Measurements from ENCODE around the gene NUFIP2.

DNA sequence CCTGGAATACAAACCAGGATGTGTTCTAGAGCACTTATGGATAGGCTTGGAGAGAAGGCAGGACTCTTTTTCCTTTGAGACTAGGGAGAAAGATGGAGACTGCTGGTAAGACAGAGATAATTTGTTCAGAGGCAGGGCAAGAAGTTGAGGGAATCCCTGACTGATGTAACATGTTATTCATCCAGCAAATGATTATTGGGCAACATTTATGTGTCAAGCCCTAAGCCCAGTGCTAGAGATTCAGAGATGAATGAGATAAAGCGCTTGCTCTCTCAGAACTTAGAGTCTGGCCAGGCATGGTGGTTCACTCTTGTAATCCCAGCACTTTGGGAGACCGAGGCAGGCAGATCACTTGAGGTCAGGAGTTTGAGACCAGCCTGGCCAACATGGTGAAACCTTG, 47.8 kb upstream of the NUFIP2 start:
- TF ChIP-seq CEBPB (IDR thresholded peaks at IDR 0.05) (no peak), TAF1 (IDR thresholded peaks at IDR 0.05; ENCODE audit: low read depth) (no peak), RAD21 (IDR thresholded peaks at IDR 0.05; ENCODE audit: low read depth) (no peak), NFIC (IDR thresholded peaks at IDR 0.05) (no peak), EP300 (IDR thresholded peaks at IDR 0.05; ENCODE audit: borderline replicate concordance) (no peak), ZBTB7A (IDR thresholded peaks at IDR 0.05; ENCODE audit: low read depth) (no peak), FOXM1 (IDR thresholded peaks at IDR 0.05; ENCODE audit: borderline replicate concordance, low read depth) (no peak)

Data from Ishikawa (cell line).